ENCODE measurements around the gene CSAD. TPM values are rescaled to one million over a fixed set of nuclear protein-coding genes. Genes with fewer than 3 reads are reported as not detected.
A peak's percentile ranks its signal among the peaks of the same experiment; 100 is the strongest.

CSAD gene
- total and polyA plus RNA-seq, 2 of the 13 experiments (the other 11 are each of a cell fraction or from before 2014, with no cell fraction given) = 7.2 to 23.5 TPM

DNA sequence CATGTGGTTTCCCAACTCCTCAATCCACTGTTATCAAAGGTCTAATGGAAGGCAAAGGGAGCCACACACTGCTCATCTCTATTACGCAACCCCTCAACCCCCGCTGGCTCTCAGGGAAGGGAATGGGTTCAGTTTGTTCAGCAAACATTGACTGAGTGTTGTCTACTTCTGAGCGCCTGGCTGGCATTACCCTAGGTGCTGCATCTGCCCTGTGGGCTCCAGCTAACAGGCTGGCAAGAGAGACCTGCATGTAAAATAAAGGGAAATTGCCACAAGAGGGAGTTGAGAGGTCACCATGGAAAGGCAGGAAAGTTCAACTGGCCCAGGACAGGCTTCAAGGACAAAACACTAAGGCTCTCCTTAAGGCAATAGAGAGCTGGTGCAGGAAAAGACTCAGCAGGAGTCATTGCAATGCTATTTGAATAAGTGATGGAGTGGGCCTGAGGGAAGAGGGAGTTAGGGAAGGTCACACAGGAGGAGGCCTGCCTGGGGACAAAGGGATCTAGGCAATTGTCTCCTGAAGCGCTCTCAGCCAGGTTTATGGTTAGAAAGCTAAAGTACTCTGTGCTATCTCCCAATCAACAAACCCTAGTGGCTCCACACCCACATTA is 5.7 kb downstream of the CSAD start (continued):
- no peak for TF ChIP-seq EEA1 (CRISPR knock-in tag; IDR thresholded peaks at IDR 0.05; ENCODE audit: borderline replicate concordance)
- TF ChIP-seq SETDB1 (CRISPR knock-in tag; IDR thresholded peaks at IDR 0.05; ENCODE audit: borderline replicate concordance) = no peak
- TF ChIP-seq ESRRA (CRISPR knock-in tag; IDR thresholded peaks at IDR 0.05; ENCODE audit: low read depth) = no peak
- no peak for TF ChIP-seq ZNF816 (CRISPR knock-in tag; IDR thresholded peaks at IDR 0.05; ENCODE audit: borderline replicate concordance)
- no peak for TF ChIP-seq KMT2A (CRISPR knock-in tag; IDR thresholded peaks at IDR 0.05)
- TF ChIP-seq ZNF775 (CRISPR knock-in tag; IDR thresholded peaks at IDR 0.05; ENCODE audit: borderline replicate concordance) = no peak
- no peak for TF ChIP-seq NONO (IDR thresholded peaks at IDR 0.05)
- TF ChIP-seq NONO (CRISPR knock-in tag; conservative IDR thresholded peaks at IDR 0.05) = peak; percentile 84
- TF ChIP-seq FOSL1 (CRISPR knock-in tag; IDR thresholded peaks at IDR 0.05; ENCODE audit: borderline replicate concordance) = no peak
- TF ChIP-seq, protein P1, sequence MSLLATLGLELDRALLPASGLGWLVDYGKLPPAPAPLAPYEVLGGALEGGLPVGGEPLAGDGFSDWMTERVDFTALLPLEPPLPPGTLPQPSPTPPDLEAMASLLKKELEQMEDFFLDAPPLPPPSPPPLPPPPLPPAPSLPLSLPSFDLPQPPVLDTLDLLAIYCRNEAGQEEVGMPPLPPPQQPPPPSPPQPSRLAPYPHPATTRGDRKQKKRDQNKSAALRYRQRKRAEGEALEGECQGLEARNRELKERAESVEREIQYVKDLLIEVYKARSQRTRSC (CRISPR knock-in tag; IDR thresholded peaks at IDR 0.05; ENCODE audit: low read depth) = no peak
- TF ChIP-seq ERF (CRISPR knock-in tag; IDR thresholded peaks at IDR 0.05) = no peak
- no peak for TF ChIP-seq ZKSCAN5 (CRISPR knock-in tag; IDR thresholded peaks at IDR 0.05)
- TF ChIP-seq PRPF4 (IDR thresholded peaks at IDR 0.05; ENCODE audit: low read depth, low read length, poor library complexity, severe bottlenecking) = no peak
- TF ChIP-seq HDAC1 (CRISPR knock-in tag; IDR thresholded peaks at IDR 0.05) = peak; percentile 70; the same call in 1 of the 2 replicates
- TF ChIP-seq, protein P2, sequence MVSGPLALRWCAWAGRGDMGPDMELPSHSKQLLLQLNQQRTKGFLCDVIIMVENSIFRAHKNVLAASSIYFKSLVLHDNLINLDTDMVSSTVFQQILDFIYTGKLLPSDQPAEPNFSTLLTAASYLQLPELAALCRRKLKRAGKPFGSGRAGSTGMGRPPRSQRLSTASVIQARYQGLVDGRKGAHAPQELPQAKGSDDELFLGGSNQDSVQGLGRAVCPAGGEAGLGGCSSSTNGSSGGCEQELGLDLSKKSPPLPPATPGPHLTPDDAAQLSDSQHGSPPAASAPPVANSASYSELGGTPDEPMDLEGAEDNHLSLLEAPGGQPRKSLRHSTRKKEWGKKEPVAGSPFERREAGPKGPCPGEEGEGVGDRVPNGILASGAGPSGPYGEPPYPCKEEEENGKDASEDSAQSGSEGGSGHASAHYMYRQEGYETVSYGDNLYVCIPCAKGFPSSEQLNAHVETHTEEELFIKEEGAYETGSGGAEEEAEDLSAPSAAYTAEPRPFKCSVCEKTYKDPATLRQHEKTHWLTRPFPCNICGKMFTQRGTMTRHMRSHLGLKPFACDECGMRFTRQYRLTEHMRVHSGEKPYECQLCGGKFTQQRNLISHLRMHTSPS (CRISPR knock-in tag; IDR thresholded peaks at IDR 0.05; ENCODE audit: low read depth) = peak; percentile 99
- no peak for TF ChIP-seq ZMAT3 (CRISPR knock-in tag; conservative IDR thresholded peaks at IDR 0.05)
- no peak for TF ChIP-seq TAF1 (CRISPR knock-in tag; IDR thresholded peaks at IDR 0.05)
- TF ChIP-seq, protein P3, sequence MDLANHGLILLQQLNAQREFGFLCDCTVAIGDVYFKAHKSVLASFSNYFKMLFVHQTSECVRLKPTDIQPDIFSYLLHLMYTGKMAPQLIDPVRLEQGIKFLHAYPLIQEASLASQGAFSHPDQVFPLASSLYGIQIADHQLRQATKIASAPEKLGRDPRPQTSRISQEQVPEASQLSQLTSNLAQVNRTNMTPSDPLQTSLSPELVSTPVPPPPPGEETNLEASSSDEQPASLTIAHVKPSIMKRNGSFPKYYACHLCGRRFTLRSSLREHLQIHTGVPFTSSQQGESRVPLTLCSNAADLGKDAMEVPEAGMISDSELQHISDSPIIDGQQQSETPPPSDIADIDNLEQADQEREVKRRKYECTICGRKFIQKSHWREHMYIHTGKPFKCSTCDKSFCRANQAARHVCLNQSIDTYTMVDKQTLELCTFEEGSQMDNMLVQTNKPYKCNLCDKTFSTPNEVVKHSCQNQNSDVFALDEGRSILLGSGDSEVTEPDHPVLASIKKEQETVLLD (CRISPR knock-in tag; IDR thresholded peaks at IDR 0.05; ENCODE audit: low read depth) = no peak
- TF ChIP-seq MXD4 (CRISPR knock-in tag; IDR thresholded peaks at IDR 0.05) = no peak
- TF ChIP-seq, protein P4, sequence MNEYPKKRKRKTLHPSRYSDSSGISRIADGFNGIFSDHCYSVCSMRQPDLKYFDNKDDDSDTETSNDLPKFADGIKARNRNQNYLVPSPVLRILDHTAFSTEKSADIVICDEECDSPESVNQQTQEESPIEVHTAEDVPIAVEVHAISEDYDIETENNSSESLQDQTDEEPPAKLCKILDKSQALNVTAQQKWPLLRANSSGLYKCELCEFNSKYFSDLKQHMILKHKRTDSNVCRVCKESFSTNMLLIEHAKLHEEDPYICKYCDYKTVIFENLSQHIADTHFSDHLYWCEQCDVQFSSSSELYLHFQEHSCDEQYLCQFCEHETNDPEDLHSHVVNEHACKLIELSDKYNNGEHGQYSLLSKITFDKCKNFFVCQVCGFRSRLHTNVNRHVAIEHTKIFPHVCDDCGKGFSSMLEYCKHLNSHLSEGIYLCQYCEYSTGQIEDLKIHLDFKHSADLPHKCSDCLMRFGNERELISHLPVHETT (CRISPR knock-in tag; conservative IDR thresholded peaks at IDR 0.05) = no peak
- peak; percentile 30; the same call in 1 of the 2 replicates for TF ChIP-seq BORCS8-MEF2B (CRISPR knock-in tag; IDR thresholded peaks at IDR 0.05)
- TF ChIP-seq, protein P5, sequence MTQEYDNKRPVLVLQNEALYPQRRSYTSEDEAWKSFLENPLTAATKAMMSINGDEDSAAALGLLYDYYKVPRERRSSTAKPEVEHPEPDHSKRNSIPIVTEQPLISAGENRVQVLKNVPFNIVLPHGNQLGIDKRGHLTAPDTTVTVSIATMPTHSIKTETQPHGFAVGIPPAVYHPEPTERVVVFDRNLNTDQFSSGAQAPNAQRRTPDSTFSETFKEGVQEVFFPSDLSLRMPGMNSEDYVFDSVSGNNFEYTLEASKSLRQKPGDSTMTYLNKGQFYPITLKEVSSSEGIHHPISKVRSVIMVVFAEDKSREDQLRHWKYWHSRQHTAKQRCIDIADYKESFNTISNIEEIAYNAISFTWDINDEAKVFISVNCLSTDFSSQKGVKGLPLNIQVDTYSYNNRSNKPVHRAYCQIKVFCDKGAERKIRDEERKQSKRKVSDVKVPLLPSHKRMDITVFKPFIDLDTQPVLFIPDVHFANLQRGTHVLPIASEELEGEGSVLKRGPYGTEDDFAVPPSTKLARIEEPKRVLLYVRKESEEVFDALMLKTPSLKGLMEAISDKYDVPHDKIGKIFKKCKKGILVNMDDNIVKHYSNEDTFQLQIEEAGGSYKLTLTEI (CRISPR knock-in tag; conservative IDR thresholded peaks at IDR 0.05) = no peak

Measured in HepG2 (cell line).